Suprapubic skin (tissue), 3 donors: ENCODE results near the gene USP7.

Source experiments
- CTCF ChIP-seq, 2 donors: fragments of 200-600 bp in 1 of 2; fragments of 450-650 bp in 1 of 2; sonication (generic) in 1 of 2; IDR thresholded peaks; one replicate each; pipeline ENCODE4 v1.5.1; 2016 to 2019; ENCODE audit warnings: antibody characterized with exemption in 2 of 2, mild to moderate bottlenecking in 1 of 2, moderate library complexity in 1 of 2
- POLR2A ChIP-seq, 2 donors: fragments of 450-650 bp; IDR thresholded peaks; one replicate each; pipeline ENCODE4 v1.6.1; 2017; ENCODE audit warnings: antibody characterized with exemption in 2 of 2, mild to moderate bottlenecking in 2 of 2, moderate library complexity in 2 of 2

- TF ChIP-seq CTCF (IDR thresholded peaks at IDR 0.05) (no peak), POLR2A (IDR thresholded peaks at IDR 0.05) (no peak)
Observed at GRCh38 chr16:8858994-8859912, 104.5 kb downstream of the USP7 start.
